Endothelial cell of umbilical vein (primary cell): ENCODE measurements around the gene BMPER.

ENCODE experiments used
- CTCF ChIP-seq, 2 donors: IDR thresholded peaks; 1 replicate in 1 of 2; 2 replicates in 1 of 2; pipeline ENCODE4 v1.5.1; 2011; ENCODE audit warnings: low read length in 2 of 2, mild to moderate bottlenecking in 2 of 2, moderate library complexity in 2 of 2, control low read depth in 1 of 2, inconsistent platforms in 1 of 2, low read depth in 1 of 2; ENCODE audit not compliant: insufficient read depth in 1 of 2; ENCODE audit errors: extremely low read depth in 1 of 2
- EZH2 ChIP-seq: IDR thresholded peaks from 2 replicates; pipeline ENCODE4 v1.6.1; 2012; ENCODE audit warnings: borderline replicate concordance, low read depth, mild to moderate bottlenecking, moderate library complexity, low read length, inconsistent platforms; ENCODE audit not compliant: severe bottlenecking
- MAX ChIP-seq: IDR thresholded peaks from 2 replicates; pipeline ENCODE4 v1.6.1; 2011; ENCODE audit not compliant: insufficient read depth, insufficient read length
- POLR2A ChIP-seq: IDR thresholded peaks from 2 replicates; pipeline ENCODE4 v1.6.1; 2012; ENCODE audit warnings: low read depth, mild to moderate bottlenecking, control low read depth, low read length
- POLR2AphosphoS5 ChIP-seq: IDR thresholded peaks from 2 replicates; pipeline ENCODE4 v1.6.1; 2012; ENCODE audit warnings: low read depth, mild to moderate bottlenecking, control low read depth, low read length, moderate library complexity; ENCODE audit not compliant: insufficient read depth

- TF ChIP-seq POLR2A (no peak), CTCF (IDR thresholded peaks at IDR 0.05; ENCODE audit: extremely low read depth in 1 of 2, insufficient read depth in 1 of 2, low read depth in 1 of 2, low read length in 2 of 2) (peak; percentile 27 to 34), MAX (no peak), EZH2 (no peak), POLR2AphosphoS5 (no peak)
These were observed 19.2 kb upstream of the BMPER start for GRCh38 chr7:33886149-33886623.
